Measurements from ENCODE around the gene FTO.

Gene FTO

DNA sequence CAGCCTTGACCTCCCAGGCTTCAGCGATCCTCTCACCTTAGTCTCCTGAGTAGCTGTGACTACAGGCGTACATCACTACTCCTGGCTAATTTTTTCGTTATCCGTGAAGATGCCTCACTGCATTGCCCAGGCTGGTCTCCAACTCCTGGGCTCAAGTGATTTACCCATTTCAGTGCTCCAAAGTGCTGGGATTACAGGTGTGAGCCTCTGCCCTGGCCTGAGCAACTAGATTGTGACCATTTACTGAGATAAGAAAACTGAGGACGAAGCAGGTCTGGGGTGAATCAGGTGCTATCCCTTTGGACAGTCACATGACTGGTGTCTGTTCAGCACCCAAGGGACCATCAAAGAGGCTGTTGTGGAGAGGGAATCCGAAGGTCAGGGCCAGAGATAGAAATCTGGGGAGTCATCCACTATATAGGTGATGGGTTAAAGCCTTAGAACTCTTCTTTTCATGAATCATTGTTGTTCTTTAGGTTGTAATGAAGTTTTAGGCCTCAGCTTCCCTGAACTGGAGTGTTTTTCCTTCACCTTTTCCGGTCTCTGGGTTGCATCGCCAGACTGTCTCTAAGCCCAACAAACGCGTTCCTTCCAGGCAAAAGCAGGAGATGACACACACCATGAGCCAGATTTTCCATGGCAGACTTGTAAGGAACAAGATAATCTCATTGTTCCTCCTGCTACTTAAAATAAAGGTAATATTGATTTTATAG is 62.5 kb downstream of the FTO start:
- no peaks in the 10 kb centered on the region for H3K36me3 Mint-ChIP-seq (ENCODE audit: insufficient read depth)
- peaks cover 25% of the 10 kb centered on the region for H3K4me1 Mint-ChIP-seq
- DNase-seq (ENCODE audit: low spot score in 2 of 2) (no peak), ATAC-seq (replicated peaks; ENCODE audit: extremely low read depth, poor library complexity, severe bottlenecking) (no peak)
- no peaks in the 10 kb centered on the region for H3K27me3 Mint-ChIP-seq
- no peaks in the 10 kb centered on the region for H3K9me3 Mint-ChIP-seq
- no peak overlapping the region for H3K27ac Mint-ChIP-seq (ENCODE audit: low read depth)
- no peak overlapping the region for H3K4me3 Mint-ChIP-seq

DNA sequence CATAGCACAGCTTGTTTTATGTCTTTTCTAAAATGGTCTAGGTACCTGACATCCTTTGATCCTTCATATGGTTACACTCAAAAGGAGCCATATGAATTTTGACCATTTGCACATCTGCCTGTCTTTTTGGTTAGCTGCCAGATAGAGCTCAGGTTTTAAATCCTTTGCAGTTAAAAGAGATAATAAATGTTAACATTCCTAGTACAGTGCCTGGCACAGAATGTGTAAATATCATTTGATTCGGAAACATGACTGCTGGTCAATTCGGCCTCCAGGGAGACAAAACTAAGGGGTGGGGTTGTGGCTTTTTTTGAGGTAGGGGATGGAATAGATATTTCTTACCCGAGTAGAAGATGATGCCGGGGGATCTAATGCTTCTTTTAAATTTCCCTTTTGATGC is 64.2 kb downstream of the FTO start:
- Mint-ChIP-seq H3K36me3 (ENCODE audit: insufficient read depth) (no peaks in the 10 kb centered on the region), H3K4me1 (peaks cover 18% of the 10 kb centered on the region), H3K4me3 (no peak overlapping the region), H3K27me3 (no peaks in the 10 kb centered on the region), H3K27ac (ENCODE audit: low read depth) (no peak overlapping the region), H3K9me3 (no peaks in the 10 kb centered on the region)
- ATAC-seq (replicated peaks; ENCODE audit: extremely low read depth, poor library complexity, severe bottlenecking) = no peak
- no peak for DNase-seq (ENCODE audit: low spot score in 2 of 2)

DNA sequence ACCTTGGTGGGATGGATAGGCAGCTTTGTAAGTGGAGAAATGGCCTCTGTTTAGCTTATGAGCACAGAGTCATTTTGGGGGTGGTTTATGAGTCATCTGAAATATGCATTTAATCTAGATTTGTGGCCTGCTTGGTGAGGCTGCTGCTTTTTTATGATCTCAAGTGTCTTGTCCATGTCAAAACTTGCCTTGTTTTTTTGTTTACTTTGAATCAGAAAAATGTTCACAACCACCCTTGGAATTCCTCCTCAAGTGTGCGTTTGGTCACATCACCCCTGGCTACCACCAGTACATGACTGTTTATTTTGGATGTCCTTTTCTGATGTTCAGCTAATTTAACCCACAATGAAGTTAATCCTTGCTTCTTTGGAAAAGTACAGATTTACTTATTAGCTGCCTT is 64.6 kb downstream of the FTO start:
- Mint-ChIP-seq H3K4me3 (no peak overlapping the region), H3K36me3 (ENCODE audit: insufficient read depth) (no peaks in the 10 kb centered on the region), H3K4me1 (peaks cover 18% of the 10 kb centered on the region), H3K27ac (ENCODE audit: low read depth) (no peak overlapping the region), H3K9me3 (no peaks in the 10 kb centered on the region), H3K27me3 (no peaks in the 10 kb centered on the region)
- ATAC-seq (replicated peaks; ENCODE audit: extremely low read depth, poor library complexity, severe bottlenecking) (no peak), DNase-seq (ENCODE audit: low spot score in 2 of 2) (no peak)

DNA sequence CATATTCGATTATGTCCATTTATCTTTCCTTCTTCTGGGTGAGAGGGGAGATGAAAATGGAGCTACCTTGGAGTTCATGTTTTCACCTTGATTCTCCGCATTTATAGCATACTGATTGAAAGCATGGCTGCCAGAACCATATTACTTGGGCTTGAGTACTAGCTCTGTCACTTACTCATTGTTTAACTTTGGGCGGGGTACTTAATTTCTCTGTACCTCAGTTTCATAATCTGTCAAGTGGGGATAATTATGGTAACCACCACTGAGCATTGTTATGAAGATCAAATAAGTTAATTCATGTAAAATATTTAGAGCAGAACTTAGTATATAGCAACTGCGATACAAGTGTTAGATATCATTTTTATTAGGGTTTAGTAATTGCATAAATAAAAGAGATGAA is 65.2 kb downstream of the FTO start:
- no peak overlapping the region for H3K4me3 Mint-ChIP-seq
- H3K27me3 Mint-ChIP-seq = no peaks in the 10 kb centered on the region
- H3K27ac Mint-ChIP-seq (ENCODE audit: low read depth) = no peak overlapping the region
- DNase-seq (ENCODE audit: low spot score in 2 of 2) (no peak), ATAC-seq (replicated peaks; ENCODE audit: extremely low read depth, poor library complexity, severe bottlenecking) (no peak)
- no peaks in the 10 kb centered on the region for H3K36me3 Mint-ChIP-seq (ENCODE audit: insufficient read depth)
- no peaks in the 10 kb centered on the region for H3K9me3 Mint-ChIP-seq
- peaks cover 20% of the 10 kb centered on the region for H3K4me1 Mint-ChIP-seq

DNA sequence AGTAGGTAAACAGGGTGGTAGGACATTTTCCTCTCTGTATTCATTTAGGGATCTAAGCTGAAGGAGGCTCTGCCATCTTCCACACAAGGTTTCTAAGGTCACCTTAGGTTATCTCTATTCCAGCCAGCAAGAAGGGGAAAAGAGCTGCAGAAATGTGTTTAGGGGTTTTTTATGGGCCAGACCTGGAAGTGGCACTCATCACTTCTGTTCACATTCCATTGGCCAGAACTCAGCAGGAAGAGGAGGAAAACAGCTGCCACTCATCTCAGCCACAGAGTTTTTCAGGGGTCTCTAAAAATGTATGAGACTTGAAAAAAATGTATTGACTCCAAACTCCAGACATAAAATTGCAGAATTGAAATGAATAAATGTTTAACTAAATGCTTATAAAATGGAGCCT is 65.8 kb downstream of the FTO start:
- no peaks in the 10 kb centered on the region for H3K36me3 Mint-ChIP-seq (ENCODE audit: insufficient read depth)
- ATAC-seq (replicated peaks; ENCODE audit: extremely low read depth, poor library complexity, severe bottlenecking) = no peak
- no peaks in the 10 kb centered on the region for H3K9me3 Mint-ChIP-seq
- no peak overlapping the region for H3K27ac Mint-ChIP-seq (ENCODE audit: low read depth)
- H3K4me1 Mint-ChIP-seq = peaks cover 26% of the 10 kb centered on the region
- DNase-seq (ENCODE audit: low spot score in 2 of 2) = no peak
- H3K27me3 Mint-ChIP-seq = no peaks in the 10 kb centered on the region
- no peak overlapping the region for H3K4me3 Mint-ChIP-seq

DNA sequence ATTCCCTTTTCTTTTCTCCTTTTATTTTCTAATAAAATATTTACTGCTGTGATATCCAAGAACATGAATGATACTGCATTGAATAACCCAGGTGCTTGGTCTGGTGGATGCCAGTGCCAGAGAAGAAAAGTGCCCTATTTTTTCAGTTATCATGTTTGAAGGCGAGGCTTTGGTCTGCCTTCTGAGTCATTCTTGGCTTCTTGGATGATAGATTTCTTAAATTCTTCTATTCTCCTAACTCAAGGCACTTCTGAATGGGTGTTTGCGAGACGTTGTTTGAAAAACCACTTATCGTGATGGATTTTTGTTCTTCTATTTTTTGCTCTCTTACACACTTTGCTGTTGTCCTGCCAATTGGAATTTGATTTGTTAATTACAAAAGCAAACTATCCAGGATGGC is 66.7 kb downstream of the FTO start:
- Mint-ChIP-seq H3K4me1 (peaks cover 31% of the 10 kb centered on the region), H3K4me3 (no peak overlapping the region), H3K36me3 (ENCODE audit: insufficient read depth) (no peaks in the 10 kb centered on the region), H3K27me3 (no peaks in the 10 kb centered on the region), H3K27ac (ENCODE audit: low read depth) (no peak overlapping the region), H3K9me3 (no peaks in the 10 kb centered on the region)
- no peak for ATAC-seq (replicated peaks; ENCODE audit: extremely low read depth, poor library complexity, severe bottlenecking)
- no peak for DNase-seq (ENCODE audit: low spot score in 2 of 2)

DNA sequence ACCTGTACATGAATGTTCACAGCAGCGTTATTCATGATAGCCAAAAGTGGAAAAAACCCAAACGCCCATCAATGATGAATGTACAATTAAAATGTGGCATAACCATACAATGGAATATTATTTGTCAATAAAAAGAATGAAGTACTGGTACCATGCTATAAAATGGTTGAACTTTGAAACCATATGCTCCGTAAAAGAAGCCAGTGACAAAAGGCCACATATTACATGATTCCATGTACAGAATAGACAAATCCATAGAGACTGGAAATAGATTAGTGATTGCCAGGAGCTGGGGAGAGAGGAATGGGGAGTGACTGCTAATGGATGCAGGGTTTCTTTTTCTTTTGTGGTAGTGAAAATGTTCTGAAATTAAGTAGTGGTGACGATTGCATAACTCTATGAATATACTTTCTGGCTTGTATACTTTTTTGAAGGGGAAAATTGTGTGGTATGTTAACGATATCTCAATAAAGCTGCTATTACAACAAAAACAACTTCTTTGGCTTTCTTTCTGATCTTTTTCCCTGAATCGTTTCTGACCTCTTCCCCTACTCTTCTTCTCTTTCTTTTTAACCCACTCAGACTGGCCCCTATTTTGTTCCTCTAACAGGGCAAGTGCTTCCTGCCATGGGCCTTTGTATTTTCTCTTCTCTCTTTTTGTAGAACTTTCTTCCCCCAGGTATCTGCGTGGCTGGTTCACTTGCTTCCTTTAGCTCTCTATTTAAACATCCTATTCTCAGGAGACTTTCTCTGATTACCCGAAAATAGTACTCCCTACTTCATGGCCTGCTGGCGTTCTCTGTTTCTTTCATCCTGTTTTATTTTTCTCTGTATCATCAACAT is 67.9 kb downstream of the FTO start:
- H3K27me3 Mint-ChIP-seq = no peaks in the 10 kb centered on the region
- peaks cover 34% of the 10 kb centered on the region for H3K4me1 Mint-ChIP-seq
- ATAC-seq (replicated peaks; ENCODE audit: extremely low read depth, poor library complexity, severe bottlenecking) (no peak), DNase-seq (ENCODE audit: low spot score in 2 of 2) (no peak)
- H3K36me3 Mint-ChIP-seq (ENCODE audit: insufficient read depth) = no peaks in the 10 kb centered on the region
- H3K27ac Mint-ChIP-seq (ENCODE audit: low read depth) = no peak overlapping the region
- H3K9me3 Mint-ChIP-seq = no peaks in the 10 kb centered on the region
- H3K4me3 Mint-ChIP-seq = no peak overlapping the region

DNA sequence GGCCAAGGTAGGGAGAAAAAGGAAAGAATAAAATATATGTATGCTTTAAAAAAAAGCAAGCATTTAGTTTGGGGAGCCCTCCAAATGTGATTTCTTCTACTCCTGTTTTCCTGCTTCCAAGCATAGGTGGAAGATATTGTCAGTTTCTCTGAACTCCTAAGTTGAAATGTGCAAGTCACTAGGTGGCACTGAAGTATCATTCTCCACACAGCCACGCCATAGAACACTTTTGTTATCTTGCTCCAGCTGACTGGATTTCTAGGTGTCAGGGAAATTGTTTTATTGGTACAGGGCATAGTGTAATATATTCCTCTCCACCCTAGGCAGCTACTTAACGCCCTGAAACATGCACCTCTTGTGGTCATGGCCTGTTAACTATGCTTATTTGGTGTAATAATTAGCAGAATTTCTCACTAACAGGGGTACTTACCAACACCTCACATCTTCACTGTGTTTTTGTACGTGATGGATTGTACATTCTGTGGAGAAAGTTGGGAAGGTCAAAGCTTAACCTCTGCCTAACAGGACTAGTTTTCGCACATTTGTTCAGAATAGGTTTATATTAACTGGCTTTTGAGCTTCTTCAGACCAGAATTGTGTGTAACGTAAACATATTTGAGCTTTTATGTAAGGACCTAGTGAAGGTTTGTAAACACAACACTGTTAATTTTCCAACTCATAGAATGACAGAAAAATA is 69.3 kb downstream of the FTO start:
- H3K27me3 Mint-ChIP-seq = no peaks in the 10 kb centered on the region
- H3K27ac Mint-ChIP-seq (ENCODE audit: low read depth) = no peak overlapping the region
- no peak for DNase-seq (ENCODE audit: low spot score in 2 of 2)
- peaks cover 28% of the 10 kb centered on the region for H3K4me1 Mint-ChIP-seq
- no peaks in the 10 kb centered on the region for H3K36me3 Mint-ChIP-seq (ENCODE audit: insufficient read depth)
- H3K9me3 Mint-ChIP-seq = no peaks in the 10 kb centered on the region
- ATAC-seq (replicated peaks; ENCODE audit: extremely low read depth, poor library complexity, severe bottlenecking) = no peak
- H3K4me3 Mint-ChIP-seq = no peak overlapping the region

DNA sequence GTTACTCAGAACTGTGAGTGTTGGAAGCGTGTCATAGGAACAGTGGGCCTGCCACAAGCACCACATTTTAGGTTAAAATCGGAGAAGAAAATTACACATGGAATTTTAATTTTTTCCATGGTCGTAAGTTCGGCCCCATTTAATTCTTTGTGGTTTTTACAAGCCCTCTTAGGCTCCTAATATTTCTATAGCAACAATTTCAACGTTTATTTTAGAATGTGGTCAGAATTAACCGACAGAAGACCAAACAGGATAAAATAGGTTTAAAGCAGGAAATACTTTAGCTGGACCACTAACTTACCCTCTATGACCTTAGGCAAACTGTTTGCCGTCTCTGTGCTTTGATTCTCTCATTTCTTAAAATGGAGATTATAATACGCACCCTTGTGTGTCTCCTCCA is 69.9 kb downstream of the FTO start:
- DNase-seq (ENCODE audit: low spot score in 2 of 2) (no peak), ATAC-seq (replicated peaks; ENCODE audit: extremely low read depth, poor library complexity, severe bottlenecking) (no peak)
- Mint-ChIP-seq H3K4me3 (no peak overlapping the region), H3K9me3 (no peaks in the 10 kb centered on the region), H3K4me1 (peaks cover 27% of the 10 kb centered on the region), H3K27ac (ENCODE audit: low read depth) (no peak overlapping the region), H3K27me3 (no peaks in the 10 kb centered on the region), H3K36me3 (ENCODE audit: insufficient read depth) (no peaks in the 10 kb centered on the region)

DNA sequence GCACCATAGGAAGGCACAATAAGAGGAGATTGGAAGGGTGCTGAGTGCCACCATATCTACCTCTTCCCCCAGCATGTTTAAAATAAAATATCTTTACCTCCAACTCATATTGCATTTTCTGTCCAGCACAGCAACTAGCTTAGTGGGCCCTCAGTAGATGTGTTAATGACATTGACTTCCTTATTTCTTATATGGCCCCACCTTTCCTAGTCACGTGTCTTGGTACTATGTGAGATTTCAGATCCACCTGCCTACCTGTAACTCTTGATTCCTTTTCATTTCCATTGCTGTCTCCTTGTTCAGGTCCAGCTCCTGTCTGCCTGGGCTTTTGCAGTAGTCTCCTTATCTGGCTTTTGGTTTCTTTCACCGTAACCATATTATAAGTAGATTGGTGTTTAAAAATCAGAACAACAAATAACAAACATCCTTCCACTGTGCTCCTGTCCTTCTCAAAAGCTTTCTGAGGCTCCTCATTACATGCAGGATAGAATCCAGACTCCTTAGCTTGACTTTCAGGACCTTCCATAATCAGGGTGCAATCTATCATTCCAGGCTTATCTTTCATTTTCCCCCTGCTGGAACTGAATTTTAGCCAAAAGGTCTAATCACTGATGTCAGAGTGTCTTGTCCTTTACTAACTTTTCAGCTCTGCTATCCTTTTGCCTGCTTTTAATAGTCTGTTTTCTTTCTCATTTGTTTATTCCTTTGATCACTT is 71.3 kb downstream of the FTO start:
- no peaks in the 10 kb centered on the region for H3K9me3 Mint-ChIP-seq
- ATAC-seq (replicated peaks; ENCODE audit: extremely low read depth, poor library complexity, severe bottlenecking) (no peak), DNase-seq (ENCODE audit: low spot score in 2 of 2) (no peak)
- H3K4me3 Mint-ChIP-seq = no peak overlapping the region
- peaks cover 27% of the 10 kb centered on the region for H3K4me1 Mint-ChIP-seq
- H3K27ac Mint-ChIP-seq (ENCODE audit: low read depth) = no peak overlapping the region
- H3K27me3 Mint-ChIP-seq = no peaks in the 10 kb centered on the region
- H3K36me3 Mint-ChIP-seq (ENCODE audit: insufficient read depth) = no peaks in the 10 kb centered on the region

DNA sequence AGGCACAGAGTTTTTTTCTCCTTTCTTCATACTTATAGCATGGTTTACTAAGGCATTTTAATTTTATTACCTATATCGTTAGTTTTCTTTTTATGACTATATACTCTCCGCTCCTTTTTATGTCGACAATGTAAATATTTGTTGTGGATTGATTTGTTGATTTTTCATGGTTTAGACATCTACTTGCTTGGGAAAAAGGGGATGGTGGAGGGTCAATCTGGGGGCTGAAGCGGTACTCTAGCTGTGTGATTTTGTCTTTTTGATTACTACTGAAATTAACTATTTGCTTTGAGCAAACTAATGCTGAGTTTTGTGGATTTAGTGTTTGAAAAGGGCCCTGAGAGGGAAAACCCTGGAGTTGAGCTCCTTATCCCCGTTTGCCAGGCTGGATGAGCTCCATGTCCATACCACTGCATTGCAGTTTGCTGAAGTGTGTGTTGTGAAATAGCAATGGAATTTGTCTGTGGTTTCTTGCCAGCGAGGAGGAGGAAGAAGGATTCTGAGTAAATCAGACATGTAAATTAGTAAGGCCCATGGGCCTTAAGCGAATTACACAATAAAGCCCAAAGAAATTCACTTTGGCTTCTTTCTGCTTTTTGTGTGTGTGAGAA is 72.0 kb downstream of the FTO start:
- no peak for DNase-seq (ENCODE audit: low spot score in 2 of 2)
- no peak for ATAC-seq (replicated peaks; ENCODE audit: extremely low read depth, poor library complexity, severe bottlenecking)
- no peak overlapping the region for H3K4me3 Mint-ChIP-seq

DNA sequence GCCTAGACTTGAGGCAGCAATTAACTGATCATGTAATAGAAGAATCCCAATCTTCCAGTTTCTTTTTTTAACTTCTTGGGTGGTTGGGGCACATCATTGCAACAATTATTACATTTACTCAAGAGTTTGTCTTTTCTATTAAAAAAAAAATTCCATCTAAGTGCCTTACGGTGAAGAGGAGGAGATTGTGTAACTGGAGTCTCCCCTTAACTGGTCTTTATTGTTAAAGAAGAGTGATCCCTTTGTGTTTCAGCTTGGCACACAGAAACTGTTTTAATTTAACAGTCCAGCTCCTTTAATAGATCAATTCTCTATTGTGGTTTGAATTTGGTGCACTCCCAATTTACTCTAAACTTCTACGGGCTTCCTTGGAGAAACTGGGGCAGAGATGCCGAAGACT is 75.2 kb downstream of the FTO start:
- no peak for DNase-seq (ENCODE audit: low spot score in 2 of 2)
- no peaks in the 10 kb centered on the region for H3K9me3 Mint-ChIP-seq
- H3K4me3 Mint-ChIP-seq = no peak overlapping the region
- H3K27me3 Mint-ChIP-seq = no peaks in the 10 kb centered on the region
- H3K4me1 Mint-ChIP-seq = peaks cover 45% of the 10 kb centered on the region
- no peak for ATAC-seq (replicated peaks; ENCODE audit: extremely low read depth, poor library complexity, severe bottlenecking)
- peaks cover 3% of the 10 kb centered on the region for H3K36me3 Mint-ChIP-seq (ENCODE audit: insufficient read depth)
- no peak overlapping the region for H3K27ac Mint-ChIP-seq (ENCODE audit: low read depth)

More for the DNA sequence above, 72.0 kb downstream of the FTO start:
- no peaks in the 10 kb centered on the region for H3K27me3 Mint-ChIP-seq
- no peaks in the 10 kb centered on the region for H3K36me3 Mint-ChIP-seq (ENCODE audit: insufficient read depth)
- H3K27ac Mint-ChIP-seq (ENCODE audit: low read depth) = no peak overlapping the region
- H3K9me3 Mint-ChIP-seq = no peaks in the 10 kb centered on the region
- H3K4me1 Mint-ChIP-seq = peaks cover 29% of the 10 kb centered on the region

Measured in central memory CD8-positive, alpha-beta T cell (primary cell).